DMS 273 (cell line): ENCODE measurements around the gene BOC.
A peak's percentile ranks its signal among the peaks of the same experiment; 100 is the strongest.
"Not testable (repeated sequence)": the region's sequence is repeated elsewhere in the genome, so short reads cannot be mapped to it uniquely, and the experiment has no call there.

Experiments
- DNase-seq: peaks from one replicate; lab custom pipeline; 2025; ENCODE audit not compliant: unreplicated experiment; lab: John Stamatoyannopoulos, UW

BOC gene, protein sequence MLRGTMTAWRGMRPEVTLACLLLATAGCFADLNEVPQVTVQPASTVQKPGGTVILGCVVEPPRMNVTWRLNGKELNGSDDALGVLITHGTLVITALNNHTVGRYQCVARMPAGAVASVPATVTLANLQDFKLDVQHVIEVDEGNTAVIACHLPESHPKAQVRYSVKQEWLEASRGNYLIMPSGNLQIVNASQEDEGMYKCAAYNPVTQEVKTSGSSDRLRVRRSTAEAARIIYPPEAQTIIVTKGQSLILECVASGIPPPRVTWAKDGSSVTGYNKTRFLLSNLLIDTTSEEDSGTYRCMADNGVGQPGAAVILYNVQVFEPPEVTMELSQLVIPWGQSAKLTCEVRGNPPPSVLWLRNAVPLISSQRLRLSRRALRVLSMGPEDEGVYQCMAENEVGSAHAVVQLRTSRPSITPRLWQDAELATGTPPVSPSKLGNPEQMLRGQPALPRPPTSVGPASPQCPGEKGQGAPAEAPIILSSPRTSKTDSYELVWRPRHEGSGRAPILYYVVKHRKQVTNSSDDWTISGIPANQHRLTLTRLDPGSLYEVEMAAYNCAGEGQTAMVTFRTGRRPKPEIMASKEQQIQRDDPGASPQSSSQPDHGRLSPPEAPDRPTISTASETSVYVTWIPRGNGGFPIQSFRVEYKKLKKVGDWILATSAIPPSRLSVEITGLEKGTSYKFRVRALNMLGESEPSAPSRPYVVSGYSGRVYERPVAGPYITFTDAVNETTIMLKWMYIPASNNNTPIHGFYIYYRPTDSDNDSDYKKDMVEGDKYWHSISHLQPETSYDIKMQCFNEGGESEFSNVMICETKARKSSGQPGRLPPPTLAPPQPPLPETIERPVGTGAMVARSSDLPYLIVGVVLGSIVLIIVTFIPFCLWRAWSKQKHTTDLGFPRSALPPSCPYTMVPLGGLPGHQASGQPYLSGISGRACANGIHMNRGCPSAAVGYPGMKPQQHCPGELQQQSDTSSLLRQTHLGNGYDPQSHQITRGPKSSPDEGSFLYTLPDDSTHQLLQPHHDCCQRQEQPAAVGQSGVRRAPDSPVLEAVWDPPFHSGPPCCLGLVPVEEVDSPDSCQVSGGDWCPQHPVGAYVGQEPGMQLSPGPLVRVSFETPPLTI

DNA sequence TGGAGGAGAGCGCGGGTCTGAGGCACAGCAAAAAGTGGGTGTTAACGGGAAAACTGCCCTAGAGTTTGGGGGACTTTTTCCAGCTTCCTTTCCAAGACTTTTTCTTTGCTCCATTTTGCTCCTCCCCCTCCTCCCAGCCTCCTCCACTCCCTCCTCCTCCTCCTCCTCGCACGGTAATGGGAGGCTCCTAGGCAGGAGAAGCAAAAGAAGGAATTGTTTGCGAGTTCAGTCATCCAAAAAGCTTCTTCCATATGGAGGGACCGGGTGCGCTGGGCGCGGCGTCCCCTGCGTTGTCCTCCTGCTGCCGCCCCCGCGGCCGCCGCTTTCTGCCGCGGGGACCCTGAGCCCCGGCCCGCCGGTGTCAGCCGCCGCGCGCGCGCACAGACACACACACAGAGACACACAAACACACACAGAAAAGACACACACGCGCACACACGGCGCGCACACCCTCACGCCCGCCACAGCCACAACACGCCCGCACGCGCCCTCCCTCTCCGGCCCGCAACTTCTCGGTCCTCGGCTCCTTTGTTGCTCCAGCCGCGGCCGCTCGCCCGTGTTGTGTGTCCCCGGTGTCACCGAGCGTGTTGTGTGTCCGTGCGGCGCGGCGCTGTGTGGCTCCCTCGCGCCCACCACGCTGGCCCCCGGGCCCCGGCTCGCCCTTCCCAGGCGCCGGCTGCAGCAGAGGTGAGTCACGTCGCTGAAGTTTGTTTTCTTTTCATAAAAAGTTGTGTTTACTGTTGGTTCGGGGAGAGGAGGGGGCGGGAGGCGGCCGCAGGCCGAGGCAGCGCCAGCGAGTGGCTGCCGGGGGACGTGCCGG is at the start of gene BOC:
BOC (plus strand) TSS at position 228 of the 820 bp plus-strand sequence. CDS start 38,246 bp downstream, outside the sequence.
- peak; percentile 88 for DNase-seq

DNA sequence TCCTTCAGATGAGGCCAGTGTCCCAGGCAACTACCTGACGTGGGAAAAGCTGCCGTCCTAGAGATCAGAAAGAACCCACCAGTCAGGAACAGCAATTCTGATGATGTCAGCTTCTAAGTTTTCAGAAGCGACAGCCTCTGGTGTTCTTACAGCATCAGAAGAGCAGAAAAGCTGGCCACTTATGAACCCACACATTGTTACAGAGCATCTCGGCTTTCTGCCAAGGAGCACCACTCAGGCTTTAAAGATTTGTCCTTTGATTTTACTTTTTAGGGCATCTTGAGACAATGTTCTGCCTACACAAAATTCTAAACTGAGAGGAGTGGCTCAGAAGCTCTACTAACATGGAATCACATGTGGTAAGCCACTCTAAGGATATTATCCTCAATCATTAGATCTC is 49.7 kb upstream of the BOC start:
- no peak for DNase-seq

DNA sequence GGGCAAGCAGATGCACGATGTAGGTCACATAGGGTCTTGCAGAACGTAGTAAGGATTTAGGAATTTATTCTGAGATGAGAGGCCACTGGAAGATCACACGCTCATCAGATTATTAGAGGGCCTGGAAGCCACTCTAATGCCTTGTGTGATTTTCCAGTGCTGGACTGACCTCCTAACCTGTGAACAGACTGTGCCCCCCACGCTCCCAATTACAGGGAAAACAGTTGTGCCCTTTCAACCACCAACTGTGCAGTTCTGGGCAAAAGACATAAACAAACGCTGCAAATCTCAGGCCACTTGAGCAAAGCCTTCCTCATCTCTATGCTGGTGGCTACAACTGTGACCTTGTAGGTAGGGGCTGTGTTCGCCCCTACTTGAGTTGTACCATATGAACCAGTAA is 48.2 kb upstream of the BOC start:
- peak; percentile 35 for DNase-seq

DNA sequence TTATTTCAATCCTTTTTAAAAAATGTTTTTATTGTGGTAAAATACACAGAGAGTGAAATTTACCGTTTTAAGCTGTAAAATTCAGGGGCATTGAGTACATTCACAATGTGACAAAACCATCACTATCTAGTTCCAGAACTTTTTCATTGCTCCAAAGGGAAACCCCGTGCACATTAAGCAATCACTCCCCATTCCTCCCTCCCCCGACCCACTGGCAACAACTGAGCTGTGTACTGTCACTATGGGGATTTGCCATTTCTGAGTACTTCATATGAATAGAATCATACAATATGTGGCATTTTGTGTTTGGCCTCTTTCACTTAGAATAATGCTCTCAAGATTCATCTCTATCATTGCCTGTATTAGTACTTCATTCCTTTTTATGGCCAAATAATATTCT is 45.5 kb upstream of the BOC start:
- no peak for DNase-seq

DNA sequence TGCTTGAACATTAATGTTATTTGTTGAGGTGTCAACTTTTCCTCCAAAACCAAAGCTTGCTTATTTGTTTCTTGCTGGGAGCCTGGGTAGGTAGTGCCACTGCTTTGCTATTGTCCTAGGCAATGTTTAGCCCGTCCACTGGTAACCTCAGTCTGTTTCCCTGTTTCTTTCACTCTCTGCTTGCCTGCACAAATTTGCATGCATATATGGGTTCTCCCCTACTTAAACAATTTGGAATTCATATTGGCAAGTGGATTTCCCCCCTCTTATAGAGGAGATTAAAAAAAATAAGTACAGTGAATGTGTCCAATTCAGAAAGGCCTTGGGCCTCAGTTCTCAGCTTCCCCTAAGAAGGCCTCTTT is 45.0 kb upstream of the BOC start:
- no peak for DNase-seq

DNA sequence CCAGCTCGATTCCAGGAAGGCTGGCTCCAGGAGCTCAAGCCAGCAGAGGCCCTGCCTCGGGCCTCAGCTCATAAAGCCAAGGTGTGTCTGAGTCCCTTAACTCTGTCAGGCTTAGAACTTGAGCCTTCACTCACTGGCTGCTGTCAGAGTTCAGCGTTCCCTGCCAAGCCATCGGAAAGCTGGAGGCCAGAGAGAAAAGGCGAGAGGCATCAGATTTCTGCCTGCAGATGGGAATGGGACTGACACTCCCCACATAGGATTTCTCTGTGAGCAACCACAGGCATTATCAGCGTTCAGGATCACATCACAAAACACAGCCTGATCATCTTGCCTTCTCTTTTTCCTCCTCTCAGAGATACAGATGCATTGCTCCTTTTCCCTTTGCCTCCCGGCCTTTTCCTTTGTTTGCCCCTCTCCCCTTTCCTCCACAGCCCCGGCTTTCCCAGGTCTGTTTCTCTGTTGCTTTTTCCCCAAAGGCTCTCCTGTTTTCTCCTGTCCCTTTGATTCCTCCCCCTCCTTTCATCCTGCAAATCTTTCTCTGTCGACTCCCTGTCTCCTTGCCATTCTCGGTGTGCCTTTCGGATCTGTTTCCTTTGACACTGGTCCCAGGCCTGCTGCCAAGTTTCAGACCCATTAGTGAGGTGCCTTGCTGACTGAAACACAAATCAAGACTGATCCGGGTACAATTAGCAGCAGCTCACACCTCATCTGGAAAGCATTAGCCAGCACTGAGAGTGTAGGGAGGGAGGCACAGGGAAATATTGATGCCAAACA is 44.5 kb upstream of the BOC start:
- DNase-seq: peak; percentile 94

DNA sequence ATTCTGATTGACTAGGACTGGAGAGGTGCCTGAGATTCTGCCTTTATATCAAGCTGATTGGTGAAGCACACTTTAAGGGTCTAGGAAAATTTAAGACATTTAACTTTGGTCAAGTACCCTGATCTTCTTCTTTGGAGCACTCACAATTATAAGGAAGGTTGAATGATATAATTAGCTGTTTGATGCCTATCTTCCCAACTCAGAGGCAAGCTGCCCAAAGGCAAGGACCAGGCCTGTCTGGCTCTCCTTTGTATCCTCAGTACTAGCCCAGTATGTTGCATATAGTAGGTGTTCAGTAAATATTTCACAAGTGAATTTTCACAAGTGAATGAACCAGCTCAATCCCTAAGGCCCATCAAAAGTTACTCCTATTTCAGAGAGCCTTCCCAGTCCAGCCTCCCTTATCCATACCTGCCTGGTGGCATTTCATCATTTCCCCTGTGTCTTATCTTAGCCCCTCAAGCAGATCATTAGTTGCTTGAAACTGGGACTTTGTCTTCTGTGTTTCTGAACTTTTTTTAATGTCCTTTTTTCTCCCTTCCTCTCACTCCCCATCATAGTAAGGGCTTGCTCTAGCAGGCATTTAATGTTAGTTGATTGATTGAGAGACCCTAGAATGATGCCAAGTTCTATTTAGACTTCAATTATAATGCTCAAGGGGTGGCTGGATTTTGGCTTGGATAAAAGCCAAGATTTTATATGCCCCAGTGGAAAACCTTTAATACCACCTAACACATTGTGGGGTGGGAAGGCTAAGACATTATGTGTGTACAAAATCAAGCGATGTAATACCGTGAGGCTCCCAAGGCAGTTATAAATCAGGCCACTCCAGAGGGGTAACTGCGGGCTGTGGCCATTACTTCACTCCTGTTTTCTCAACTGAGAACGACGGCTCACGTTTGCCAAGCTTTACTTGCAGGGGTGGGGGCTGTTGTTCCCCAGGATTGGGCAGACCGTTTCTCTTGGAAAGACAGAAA is 43.2 kb upstream of the BOC start:
- peak; percentile 76 for DNase-seq

DNA sequence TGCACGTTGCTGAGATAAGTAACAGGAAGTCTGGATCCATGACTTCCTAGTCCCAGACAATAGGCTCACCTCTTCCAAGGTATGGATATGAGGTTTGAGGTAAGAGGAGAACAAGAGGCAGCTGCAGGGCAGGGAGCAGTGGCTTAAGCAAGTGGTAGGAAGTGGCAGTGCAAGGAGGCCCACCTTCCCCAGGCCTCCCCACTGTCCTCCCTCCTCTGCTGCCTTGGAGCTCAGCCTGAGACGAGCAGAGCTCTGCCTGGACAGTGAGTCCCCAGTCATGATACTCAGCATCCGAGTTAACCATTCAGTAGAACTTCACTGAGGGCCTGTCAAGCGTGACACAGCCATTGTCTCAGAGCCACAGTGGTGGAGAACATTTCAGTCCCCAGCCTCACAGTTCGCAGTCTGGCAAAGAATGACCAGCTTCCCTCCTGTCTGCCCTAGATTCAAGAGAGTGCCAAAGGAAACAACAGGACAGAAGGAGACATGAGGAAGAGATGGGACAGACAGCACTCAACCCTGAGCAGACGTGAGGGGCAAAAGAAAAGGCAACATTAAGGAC is 41.4 kb upstream of the BOC start:
- DNase-seq: peak; percentile 25

DNA sequence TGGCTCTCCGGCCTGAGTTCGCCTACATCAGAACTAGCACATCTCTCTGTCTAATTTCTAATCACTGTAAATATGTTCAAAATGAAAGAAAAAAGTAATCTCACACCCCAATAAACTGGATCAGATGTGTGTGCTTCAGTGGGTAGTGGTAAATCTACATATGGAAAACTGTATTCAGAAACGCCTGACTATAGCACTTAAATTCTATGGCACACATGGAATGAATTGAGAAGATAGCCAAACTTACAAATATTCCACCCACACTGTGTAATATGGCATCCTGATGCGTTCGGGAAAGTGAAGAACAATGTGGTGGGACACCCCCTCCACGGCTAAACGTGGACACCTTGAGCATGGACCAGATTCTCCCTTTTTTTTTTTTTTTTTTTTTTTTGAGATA is 40.6 kb upstream of the BOC start:
- no peak for DNase-seq

DNA sequence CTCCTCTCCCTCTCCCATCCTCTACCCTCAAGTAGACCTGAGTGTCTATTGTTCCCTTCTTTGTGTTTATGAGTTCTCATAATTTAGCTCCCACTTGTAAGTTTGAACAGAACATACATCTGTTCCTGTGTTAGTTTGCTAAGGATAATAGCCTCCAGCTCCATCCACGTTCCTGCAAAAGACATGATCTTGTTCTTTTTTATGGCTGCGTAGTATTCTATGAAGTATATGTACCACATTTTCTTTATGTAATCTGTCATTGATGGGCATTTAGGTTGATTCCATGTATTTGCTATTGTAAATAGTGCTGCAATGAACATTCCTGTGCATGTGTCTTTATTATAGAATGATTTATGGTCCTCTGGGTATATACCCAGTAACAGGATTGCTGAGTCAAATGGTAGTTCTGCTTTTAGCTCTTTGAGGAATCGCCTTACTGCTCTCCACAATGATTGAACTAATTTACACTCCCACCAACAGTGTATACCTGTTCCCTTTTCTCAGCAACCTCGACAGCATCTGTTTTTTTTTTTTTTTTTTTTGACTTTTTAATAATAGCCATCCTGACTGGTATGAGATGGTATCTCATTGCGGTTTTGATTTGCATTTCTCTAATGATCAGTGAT is 39.6 kb upstream of the BOC start:
- DNase-seq: not testable (repeated sequence)

DNA sequence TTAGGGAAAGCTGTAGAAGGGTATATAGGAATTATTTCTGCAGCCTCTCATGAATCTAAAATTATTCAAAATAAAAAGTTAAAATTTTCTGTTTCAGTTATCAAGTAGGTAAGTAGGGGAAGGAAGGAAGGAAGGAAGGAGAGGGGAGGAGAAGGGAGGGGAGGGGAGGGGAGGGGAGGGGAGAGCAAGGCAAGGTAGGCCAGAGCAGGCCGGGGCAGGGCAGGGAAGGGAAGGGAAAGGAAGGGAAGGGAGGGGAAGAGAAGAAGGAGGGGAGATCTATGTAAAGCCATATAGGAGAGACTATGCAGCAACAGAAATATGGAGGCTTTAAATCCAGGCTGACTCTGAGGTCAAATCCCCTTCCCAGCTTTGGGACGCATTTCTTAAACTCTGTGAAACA is 38.3 kb upstream of the BOC start:
- DNase-seq: no peak

DNA sequence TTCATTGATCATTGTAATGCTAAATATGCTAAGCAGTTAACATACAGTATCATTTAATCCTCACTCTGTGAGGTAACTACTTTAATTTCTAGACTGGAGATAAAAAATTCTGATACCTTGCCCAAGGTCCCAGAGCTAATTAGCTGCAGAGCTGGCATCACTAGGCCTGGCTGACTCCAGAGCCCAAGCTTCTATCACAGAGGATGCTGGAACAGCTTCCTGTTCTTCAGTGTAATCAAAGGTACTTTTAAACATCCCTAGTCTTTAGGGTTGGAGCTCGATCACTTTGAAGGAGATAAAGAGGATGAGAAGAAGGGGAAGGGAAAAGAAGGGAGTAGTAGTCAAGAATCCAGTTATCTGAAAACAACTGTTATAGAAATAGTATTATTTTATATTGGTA is 37.1 kb upstream of the BOC start:
- DNase-seq: no peak

DNA sequence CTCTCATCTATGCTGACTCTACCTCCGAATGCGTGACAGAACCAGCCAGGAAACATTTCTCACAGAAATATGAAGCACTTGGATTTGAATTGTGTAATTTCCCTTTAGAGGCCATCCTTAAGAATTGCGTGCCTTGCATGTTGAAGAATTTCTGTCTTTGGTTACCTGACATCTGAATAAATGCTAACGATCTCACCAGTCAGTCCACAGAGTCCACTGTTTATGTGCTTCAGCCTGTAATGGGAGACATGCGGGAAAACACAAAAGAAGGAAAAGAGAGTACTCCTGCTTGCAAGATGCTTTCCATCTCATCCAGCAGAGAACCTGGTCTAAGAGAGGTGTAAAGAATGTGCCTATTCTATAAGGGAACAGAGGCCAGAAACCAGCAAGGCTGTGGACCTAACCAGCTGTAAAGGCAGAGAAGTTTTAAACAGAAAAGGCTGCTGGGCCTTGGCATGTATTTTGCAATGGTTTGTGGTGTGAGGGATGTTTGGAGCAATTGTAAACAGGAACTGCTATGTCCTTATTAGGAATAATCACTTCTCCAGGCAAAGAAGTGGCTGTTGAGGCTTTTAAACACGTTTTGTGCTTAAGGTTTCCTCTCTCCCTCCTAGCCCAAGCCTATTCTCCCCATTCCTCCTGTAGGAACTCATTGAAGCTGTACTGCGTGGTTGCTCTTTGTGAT is 36.4 kb upstream of the BOC start:
- no peak for DNase-seq

DNA sequence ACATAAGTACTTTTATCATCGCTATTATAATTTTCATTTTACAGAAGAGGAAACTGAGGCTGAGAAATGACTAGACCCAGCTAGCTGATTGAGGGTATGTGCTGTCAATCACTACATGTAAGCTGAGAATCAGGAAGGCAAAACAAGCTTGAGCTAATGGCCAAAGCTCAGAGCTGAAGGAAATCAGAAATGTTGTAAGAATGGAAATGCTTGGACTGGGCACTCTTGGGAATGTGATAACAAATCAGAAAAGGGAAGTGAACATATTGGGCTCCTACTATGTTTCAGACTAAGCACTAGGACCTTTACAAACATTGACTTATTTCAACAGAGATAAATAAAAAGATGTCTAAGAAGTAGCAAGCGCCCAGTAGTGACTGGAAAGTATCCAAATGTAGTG is 33.8 kb upstream of the BOC start:
- DNase-seq: no peak

DNA sequence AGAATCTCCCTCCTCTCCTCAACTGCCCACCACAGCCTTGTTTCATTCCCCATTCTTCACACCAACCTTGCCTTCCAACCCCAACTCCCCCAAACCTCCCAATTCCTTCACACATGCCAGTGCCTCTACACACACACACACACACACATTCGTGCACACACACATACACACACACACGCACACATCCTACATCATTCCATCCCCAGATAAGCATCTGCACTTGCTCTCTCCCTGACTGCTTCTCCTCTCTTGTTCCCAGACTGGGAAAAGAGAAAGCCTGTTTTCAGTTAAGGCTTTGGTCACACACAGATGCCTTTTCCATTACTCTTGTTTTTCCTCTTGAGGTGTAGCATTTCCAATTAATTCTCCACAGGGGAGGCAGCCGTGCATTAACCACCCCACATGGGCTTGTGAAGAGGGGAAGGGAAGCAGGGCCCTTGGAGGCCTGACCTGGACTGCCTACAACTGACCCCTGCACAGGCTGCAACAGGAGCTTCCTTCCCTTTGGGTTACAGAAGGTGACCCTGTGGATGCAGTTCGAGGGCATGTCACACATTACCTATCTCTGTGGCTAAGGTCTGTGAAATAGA is 32.0 kb upstream of the BOC start:
- no peak for DNase-seq

DNA sequence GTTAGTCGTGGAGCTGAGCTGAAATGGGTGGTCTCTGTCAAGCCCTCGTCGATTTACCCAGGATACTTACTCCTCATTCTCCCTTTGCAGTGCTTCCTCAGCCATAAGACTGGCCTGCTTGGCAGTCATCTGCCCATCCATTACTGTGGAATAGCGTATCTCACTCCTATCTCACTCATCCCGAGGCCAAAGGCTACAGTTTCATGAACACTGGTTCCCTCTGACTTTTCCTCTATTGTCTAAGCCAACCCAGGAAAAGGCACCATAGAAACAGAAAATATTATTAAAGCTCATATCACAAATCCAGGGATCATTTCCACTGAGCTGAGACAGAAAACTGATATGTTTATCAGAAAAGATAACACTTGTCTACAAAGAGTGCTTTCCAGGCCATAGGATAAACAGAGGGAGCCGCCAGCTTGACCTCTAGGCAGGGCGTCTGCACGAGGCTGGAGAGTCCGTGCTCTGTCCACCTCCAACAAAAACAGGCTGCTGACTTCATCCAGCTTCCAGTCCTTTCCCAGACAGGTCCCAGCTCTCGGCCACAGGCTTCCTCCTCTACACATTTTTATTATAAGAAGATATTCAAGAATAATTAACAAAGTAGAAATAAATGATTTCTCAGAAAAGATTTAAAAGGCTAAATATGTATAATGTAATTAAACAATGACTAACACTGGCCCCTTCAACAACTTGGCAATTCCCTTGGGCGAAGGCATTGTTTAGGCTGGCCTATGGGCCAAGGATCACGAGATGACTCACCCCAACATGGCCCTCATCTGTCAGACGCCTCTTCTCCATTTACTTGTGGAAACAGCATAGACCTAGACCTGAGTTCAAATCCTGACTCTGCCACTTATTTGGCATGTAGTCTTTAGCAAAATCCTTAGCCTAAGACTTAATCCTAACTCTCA is 27.4 kb upstream of the BOC start:
- no peak for DNase-seq
